Measurements from ENCODE around the gene PLEKHA5.

DNA sequence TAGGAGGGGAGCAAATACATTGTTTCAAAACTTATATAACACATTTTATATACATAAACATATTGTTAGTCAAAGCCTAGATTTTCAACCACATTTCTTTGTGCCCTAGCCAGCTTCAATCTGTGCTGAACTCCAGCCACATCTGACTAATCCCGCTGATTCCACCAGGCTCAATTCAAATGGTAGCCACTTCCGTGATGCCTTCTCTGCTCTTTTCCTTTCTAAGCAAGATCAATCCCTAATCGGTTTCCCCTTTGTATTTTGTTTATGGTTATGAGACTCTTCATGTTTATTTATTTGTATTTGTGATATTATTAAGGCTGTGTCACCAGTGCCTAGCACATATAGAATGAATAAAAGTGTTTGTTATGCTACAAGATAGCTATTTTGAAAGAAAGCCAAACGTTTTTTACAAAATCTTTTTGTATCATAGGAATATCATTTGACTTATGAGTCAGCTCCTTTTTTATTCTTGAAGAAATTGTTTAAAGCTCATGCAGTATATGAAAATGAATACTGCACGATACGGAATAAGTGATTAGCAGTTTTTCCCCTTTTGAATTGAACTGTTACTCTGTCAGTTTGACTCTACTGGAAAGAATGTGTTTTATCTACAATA is 110.2 kb downstream of the PLEKHA5 start:
- TF ChIP-seq, protein P1, sequence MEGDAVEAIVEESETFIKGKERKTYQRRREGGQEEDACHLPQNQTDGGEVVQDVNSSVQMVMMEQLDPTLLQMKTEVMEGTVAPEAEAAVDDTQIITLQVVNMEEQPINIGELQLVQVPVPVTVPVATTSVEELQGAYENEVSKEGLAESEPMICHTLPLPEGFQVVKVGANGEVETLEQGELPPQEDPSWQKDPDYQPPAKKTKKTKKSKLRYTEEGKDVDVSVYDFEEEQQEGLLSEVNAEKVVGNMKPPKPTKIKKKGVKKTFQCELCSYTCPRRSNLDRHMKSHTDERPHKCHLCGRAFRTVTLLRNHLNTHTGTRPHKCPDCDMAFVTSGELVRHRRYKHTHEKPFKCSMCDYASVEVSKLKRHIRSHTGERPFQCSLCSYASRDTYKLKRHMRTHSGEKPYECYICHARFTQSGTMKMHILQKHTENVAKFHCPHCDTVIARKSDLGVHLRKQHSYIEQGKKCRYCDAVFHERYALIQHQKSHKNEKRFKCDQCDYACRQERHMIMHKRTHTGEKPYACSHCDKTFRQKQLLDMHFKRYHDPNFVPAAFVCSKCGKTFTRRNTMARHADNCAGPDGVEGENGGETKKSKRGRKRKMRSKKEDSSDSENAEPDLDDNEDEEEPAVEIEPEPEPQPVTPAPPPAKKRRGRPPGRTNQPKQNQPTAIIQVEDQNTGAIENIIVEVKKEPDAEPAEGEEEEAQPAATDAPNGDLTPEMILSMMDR (IDR thresholded peaks at IDR 0.05): no peak
- TF ChIP-seq POLR2A (IDR thresholded peaks at IDR 0.05): no peak

Data from testis (tissue), 2 donors.